Measurements from ENCODE around the gene DISP2. TPM values are rescaled to one million over a fixed set of nuclear protein-coding genes. Genes with fewer than 3 reads are reported as not detected.

DISP2 gene
- total RNA-seq, 1 donor: 0.36 TPM

GRCh38 chr15:40367371-40367685, 9.3 kb downstream of the DISP2 start:
- peak; percentile 30 for DNase-seq (ENCODE audit: insufficient read length, low spot score, missing footprints)
- Histone ChIP-seq H3K27me3 (ENCODE audit: insufficient read depth, low read length) (peaks cover 5% of the 10 kb centered on the region), H3K4me3 (ENCODE audit: insufficient read depth, low read length) (peak overlapping the region; percentile 65), H3K4me1 (ENCODE audit: insufficient read depth, low read length) (peaks cover 5% of the 10 kb centered on the region), H3K27ac (ENCODE audit: low read depth, low read length) (no peak overlapping the region), H2AFZ (ENCODE audit: low read length) (peak overlapping the region; percentile 83), H3K4me2 (ENCODE audit: insufficient read depth, low read length) (peak overlapping the region; percentile 81), H4K20me1 (ENCODE audit: insufficient read depth, low read length) (no peaks in the 10 kb centered on the region), H3K9me3 (ENCODE audit: low read depth, low read length) (no peaks in the 10 kb centered on the region), H3K79me2 (ENCODE audit: insufficient read depth, low read length) (no peaks in the 10 kb centered on the region), H3K36me3 (ENCODE audit: insufficient read depth, low read length) (no peaks in the 10 kb centered on the region)
- TF ChIP-seq CTCF (IDR thresholded peaks at IDR 0.05; ENCODE audit: extremely low read depth, low read depth, low read length): no peak

- no peaks in the 10 kb centered on the region for H3K79me2 ChIP-seq (ENCODE audit: insufficient read depth, low read length)
- H3K4me2 ChIP-seq (ENCODE audit: insufficient read depth, low read length): peak overlapping the region; percentile 81
- H2AFZ ChIP-seq (ENCODE audit: low read length): peak overlapping the region; percentile 83
- peak; percentile 68 for TF ChIP-seq CTCF (IDR thresholded peaks at IDR 0.05; ENCODE audit: extremely low read depth, low read depth, low read length)
- H3K4me3 ChIP-seq (ENCODE audit: insufficient read depth, low read length): peak overlapping the region; percentile 65
- no peaks in the 10 kb centered on the region for H3K9me3 ChIP-seq (ENCODE audit: low read depth, low read length)
- DNase-seq (ENCODE audit: insufficient read length, low spot score, missing footprints): peak; percentile 100
- H4K20me1 ChIP-seq (ENCODE audit: insufficient read depth, low read length): no peaks in the 10 kb centered on the region
- peaks cover 5% of the 10 kb centered on the region for H3K27me3 ChIP-seq (ENCODE audit: insufficient read depth, low read length)
- no peaks in the 10 kb centered on the region for H3K36me3 ChIP-seq (ENCODE audit: insufficient read depth, low read length)
- no peak overlapping the region for H3K27ac ChIP-seq (ENCODE audit: low read depth, low read length)
- peaks cover 12% of the 10 kb centered on the region for H3K4me1 ChIP-seq (ENCODE audit: insufficient read depth, low read length)
These were observed 9.9 kb downstream of the DISP2 start for GRCh38 chr15:40367686-40368611.

GRCh38 chr15:40368719-40369473, 10.9 kb downstream of the DISP2 start:
- Histone ChIP-seq H3K4me2 (ENCODE audit: insufficient read depth, low read length) (peak overlapping the region; percentile 69), H2AFZ (ENCODE audit: low read length) (no peak overlapping the region)

More at GRCh38 chr15:40368719-40369473, 10.9 kb downstream of the DISP2 start:
- Histone ChIP-seq H3K4me1 (ENCODE audit: insufficient read depth, low read length) (peaks cover 14% of the 10 kb centered on the region), H4K20me1 (ENCODE audit: insufficient read depth, low read length) (no peaks in the 10 kb centered on the region), H3K4me3 (ENCODE audit: insufficient read depth, low read length) (no peak overlapping the region), H3K27me3 (ENCODE audit: insufficient read depth, low read length) (peaks cover under 1% of the 10 kb centered on the region), H3K36me3 (ENCODE audit: insufficient read depth, low read length) (no peaks in the 10 kb centered on the region), H3K27ac (ENCODE audit: low read depth, low read length) (no peak overlapping the region), H3K79me2 (ENCODE audit: insufficient read depth, low read length) (no peaks in the 10 kb centered on the region), H3K9me3 (ENCODE audit: low read depth, low read length) (no peaks in the 10 kb centered on the region)
- peak; percentile 82 for DNase-seq (ENCODE audit: insufficient read length, low spot score, missing footprints)
- no peak for TF ChIP-seq CTCF (IDR thresholded peaks at IDR 0.05; ENCODE audit: extremely low read depth, low read depth, low read length)
